C4-2B (cell line): ENCODE measurements around the gene TMEM181.

Source experiments
- CTCF ChIP-seq: fragments of 450-650 bp; conservative IDR thresholded peaks from 2 replicates; pipeline ENCODE4 v1.5.1; 2017; ENCODE audit warnings: mild to moderate bottlenecking
- ZFX ChIP-seq: fragments of 450-650 bp; IDR thresholded peaks from 2 replicates; pipeline ENCODE4 v1.6.1; 2017

- no peak for TF ChIP-seq CTCF
- TF ChIP-seq ZFX = no peak
Measured at GRCh38 chr6:158611039-158611438, 51.1 kb downstream of the TMEM181 start.
